Kasumi-1 (cell line): ENCODE measurements around the gene SLC5A1.
"Not testable (repeated sequence)": the region's sequence is repeated elsewhere in the genome, so short reads cannot be mapped to it uniquely, and the experiment has no call there.

Experiments used
- DNase-seq, 2 experiments: peaks; one replicate each; lab custom pipeline; 2025; lab: John Stamatoyannopoulos, UW

The SLC5A1 gene

DNA sequence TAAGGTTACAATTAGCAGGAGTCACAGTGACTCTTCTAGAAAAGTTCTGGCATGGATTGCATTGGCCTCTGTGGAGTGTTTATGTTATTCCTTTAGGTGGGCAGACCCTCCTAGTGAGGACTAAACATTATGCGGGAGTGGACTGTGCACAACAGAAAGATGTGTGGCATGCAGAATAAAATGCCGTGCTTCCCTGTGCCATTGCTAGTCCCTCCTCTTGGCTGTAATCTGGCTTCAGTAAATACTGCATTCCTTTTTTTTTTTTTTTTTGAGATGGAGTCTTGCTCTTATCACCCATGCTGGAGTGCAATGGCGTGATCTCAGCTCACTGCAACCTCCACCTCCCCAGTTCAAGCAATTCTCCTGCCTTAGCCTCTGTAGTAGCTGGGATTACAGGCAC lies 45.0 kb downstream of the SLC5A1 start:
- no peak for DNase-seq

GRCh38 chr22:32097018-32097417 lies 54.0 kb downstream of the SLC5A1 start:
- no peak for DNase-seq

DNA sequence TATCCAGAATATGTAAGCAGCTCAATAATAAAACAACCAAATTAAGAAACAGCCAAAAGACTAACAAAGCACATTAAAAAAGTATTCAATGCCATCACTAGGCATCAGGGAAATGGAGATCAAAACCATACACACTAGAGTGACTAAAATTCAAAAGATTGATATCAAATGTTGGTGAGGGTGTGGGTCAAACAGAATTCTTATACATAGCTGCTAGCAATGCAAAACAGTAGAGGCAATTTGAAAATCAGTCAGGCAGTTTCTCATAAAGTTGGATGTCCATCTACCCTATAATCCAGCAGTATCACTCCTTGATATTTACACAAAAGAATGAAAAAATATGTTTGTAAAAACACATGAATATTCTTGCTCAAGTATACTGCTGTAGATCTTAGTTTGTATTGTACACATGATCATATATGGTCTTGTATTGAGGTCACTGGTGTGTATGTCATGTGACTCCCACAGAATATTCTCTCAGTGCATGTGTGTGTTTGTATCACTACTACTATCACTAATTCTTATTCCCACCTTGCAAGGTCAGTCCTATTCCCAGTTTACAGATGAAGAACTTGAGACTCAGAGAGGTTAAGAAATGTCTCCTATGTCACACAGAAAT lies 54.9 kb downstream of the SLC5A1 start:
- no peak for DNase-seq

DNA sequence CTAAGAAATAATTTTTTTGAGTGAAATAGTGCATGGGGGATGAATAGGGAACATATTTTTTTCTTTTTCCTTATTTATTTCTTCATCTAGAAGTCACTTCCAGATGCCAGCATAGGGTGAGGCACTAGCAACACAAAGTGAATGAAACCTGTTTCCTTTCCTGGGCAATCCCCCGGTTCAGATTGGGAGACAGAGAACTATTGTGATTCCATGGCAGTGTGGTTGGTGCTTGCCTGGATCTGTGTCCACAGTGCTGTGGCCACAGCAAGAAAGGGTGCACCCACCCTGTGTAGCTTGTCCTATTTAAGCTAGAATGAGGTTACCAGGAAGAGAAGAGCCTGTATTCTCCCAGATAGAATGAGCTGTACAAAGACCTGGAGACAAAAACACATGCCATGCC lies 57.6 kb downstream of the SLC5A1 start:
- no peak for DNase-seq

DNA sequence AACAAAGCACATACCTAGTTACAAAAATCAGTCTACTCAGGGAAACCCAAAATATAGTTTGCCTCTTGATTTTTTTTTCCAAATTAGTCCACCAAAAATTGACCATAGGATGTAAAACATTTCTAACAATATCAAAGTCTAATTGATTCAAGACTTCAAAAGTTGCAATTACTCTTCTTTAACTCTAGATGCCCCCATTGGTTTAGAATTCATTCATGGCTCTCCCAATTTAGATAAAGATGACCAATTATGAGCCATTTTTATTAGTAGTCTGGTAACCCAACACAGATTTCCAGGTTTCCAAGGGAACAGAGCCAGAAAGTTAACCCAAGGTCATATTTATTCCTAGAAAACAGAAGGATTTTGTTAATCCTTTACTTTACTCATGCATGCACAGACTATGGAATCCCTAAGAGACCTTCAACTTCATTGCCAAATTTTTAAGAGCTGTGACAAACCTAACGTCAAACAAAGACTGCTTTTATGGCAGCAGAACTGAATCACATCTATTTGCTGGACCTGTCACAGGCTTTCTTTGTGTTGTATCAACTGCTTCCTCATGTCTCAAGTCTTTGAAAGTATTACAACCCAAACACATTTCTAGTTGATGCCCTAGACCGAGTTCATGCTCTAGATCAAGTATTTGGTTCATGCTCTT lies 60.7 kb downstream of the SLC5A1 start:
- DNase-seq = peak; percentile 47 to 58

DNA sequence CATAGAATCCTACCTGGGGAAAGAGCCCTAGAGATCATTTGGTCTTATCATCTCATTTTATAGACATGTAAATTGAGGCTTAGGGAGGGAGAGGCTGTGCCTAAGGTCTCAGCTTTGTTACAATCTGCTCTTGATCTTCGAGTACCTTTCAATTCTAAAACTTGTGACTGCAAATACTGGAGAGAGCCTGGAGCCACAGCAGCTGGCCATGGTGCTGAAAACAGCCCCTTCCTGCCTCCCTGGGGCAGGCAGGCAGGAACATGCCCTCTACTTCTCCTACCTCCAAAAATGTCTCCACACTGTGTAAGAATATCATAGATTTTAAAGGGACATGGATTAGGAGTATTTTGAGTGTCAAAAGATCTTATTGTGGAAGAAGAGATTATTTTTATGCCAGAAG lies 63.9 kb downstream of the SLC5A1 start:
- DNase-seq = peak; percentile 12 to 29

DNA sequence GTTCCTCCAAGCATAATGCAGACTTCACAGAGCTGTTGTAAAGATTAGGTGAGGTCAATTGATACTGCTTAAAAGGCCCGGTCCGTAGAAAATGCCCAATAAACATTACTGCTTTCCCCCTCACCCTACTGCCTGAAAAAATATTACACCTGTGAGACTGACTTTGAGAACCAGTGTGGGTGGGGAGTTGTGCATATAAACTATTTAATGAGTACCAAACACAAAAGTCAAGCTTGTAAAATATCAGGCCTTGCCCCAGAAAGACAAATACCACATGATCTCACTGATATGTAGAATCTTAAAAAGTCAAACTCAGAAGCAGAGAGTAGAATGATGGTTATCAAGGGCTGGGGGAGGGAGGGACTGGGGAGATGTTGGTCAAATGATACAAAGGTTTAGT lies 69.3 kb downstream of the SLC5A1 start:
- DNase-seq = no peak

DNA sequence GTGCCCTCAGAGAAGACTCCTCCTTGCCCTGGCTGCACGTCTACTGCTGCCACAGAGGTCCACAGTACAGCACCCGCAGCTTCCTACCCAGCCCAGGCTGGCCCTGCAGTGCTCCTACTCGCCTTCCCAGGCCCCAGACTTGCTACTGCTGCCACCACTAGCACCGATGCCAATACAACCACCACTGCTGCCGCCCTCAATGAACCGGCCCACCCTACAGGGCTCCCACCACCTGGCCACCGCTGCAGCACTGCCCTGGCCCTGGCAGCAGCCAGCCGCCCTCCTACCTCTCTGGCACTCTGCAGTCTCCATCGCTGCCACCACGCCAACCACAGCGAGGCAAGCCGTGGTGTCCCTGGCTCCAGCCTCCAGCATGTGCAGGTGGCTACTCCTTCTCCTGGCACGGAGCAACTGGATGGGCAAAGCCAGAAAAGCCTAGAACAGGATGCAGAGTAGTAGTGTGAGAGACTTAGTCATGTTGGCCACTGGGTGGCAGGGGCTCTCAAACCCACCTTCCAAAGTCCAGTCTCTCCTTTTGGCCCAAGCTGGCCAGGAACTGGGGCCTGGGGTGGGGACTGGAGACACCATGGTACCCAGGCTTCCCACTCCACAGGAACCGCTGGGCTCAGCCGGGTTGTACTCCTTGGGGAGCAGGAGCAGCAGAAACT lies 76.6 kb downstream of the SLC5A1 start:
- DNase-seq = no peak

- DNase-seq = no peak
Measured at GRCh38 chr22:32120603-32121002, 77.5 kb downstream of the SLC5A1 start.

GRCh38 chr22:32122899-32123298 lies 79.8 kb downstream of the SLC5A1 start:
- DNase-seq = no peak

DNA sequence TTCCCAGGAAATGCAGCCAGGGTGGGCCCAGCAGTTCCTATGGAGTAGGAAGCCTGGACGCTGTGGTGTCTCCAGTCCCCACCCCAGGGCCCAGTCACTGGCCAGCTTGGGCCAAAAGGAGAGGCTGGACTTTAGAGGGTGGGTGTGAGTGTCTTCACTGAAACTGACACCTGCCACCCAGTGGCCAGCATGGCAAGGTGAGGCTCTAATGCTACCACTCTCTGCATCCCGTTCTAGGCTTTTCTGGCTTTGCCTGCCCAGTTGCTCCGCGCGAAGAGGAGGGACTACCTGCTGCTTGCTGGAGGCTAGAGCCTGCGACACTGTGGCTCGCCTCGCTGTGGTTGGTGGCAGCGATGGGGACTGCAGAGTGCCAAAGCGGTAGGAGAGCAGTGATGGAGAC lies 80.6 kb downstream of the SLC5A1 start:
- no peak for DNase-seq

GRCh38 chr22:32127904-32128303 lies 84.8 kb downstream of the SLC5A1 start:
- DNase-seq = no peak

GRCh38 chr22:32130464-32130863 lies 87.4 kb downstream of the SLC5A1 start:
- no peak for DNase-seq

- no peak for DNase-seq
Measured at GRCh38 chr22:32132126-32132525, 89.1 kb downstream of the SLC5A1 start.

DNA sequence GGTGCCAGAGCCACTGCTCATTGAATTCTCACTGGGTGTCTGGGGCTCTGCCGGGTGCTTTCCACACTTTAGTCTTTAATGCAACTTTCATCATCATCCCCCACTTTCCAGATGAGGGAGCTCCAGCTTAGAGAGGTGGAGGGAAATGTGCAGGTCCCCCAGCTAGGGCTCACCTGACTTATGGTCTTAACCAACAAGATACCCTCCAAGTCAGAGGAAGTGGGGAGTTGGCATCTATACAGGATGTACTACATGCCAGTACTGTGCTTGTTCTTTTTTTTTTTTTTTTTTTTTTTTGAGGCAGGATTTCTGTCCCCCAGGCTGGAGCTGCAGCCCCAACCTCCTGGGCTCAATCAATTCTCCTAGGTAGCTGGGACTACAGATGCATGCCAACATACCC lies 89.7 kb downstream of the SLC5A1 start:
- DNase-seq = no peak

DNA sequence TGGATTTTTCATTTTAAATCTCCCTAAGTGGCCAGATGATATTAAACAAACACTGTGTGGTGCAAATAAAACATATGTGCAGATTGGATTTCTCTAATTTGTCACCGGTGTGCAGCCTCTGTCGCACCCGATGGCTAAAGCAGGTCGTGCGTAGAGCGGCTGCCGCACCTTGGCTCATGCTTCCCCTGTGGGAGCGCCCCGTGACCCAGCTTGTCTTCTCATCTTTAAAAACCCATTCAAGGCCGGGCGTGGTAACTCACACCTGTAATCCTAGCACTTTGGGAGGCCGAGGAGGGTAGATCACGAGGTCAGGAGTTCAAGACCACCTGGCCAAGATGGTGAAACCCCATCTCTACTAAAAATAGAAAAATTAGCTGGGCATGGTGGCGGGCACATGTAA lies 91.7 kb downstream of the SLC5A1 start:
- not testable (repeated sequence) for DNase-seq

- DNase-seq = not testable (repeated sequence)
Measured at GRCh38 chr22:32135958-32136357, 92.9 kb downstream of the SLC5A1 start.

GRCh38 chr22:32136881-32137280 lies 93.8 kb downstream of the SLC5A1 start:
- DNase-seq = not testable (repeated sequence)

- peak; percentile 10 to 17 for DNase-seq
Measured at GRCh38 chr22:32137731-32138324, 94.8 kb downstream of the SLC5A1 start.

GRCh38 chr22:32138576-32138975 lies 95.5 kb downstream of the SLC5A1 start:
- not testable (repeated sequence) for DNase-seq

DNA sequence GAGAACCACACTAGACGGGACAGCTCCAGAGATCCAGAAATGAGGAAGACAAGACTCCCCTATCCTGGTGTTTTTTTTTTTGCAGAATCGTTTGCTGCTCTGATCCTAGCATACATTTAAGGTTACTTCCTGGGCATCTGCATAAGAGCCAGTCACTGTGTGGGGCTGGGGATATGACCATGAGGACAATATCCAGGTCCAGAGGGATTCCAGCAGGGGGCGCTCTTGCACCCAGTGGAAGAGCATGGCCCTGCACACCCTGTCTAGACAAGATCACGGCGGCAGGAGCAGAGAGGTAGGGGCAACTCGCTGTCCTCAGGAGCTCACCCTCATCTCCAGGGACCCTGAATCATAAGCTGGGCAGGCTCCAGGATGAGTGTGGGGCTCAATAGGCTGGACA lies 97.6 kb downstream of the SLC5A1 start:
- not testable (repeated sequence) for DNase-seq

DNA sequence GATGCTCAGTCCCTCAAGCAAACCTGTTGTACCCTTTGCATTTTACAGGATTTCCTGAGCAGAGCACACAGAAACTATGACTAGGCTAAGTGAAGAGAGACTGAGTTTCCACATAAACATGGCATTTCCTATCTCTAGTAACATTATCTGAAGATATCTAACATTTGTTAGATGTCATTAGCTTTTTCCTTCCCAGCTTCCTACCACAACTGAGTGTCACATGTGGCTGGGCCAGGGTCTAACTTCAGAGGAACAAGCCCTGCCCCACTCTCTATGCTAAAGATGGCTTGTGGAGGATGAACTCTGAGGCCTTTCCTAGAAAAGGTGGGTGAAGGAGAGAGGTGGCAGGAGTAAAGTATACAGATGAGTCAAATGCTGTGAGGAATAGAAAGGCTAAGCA lies 99.5 kb downstream of the SLC5A1 start:
- no peak for DNase-seq
